Measurements from ENCODE around the gene COL24A1. TPM values are rescaled to one million over a fixed set of nuclear protein-coding genes. Genes with fewer than 3 reads are reported as not detected.

Gene COL24A1
- total and polyA plus RNA-seq, 12 donors: 0.04 to 2.3 (median 0.54) TPM

- Histone ChIP-seq H3K4me1 (no peaks in the 10 kb centered on the region), H3K4me3 (no peak overlapping the region), H3K27me3 (no peaks in the 10 kb centered on the region), H3K36me3 (no peaks in the 10 kb centered on the region), H3K27ac (no peak overlapping the region), H3K9me3 (no peaks in the 10 kb centered on the region)
- DNase-seq (no peak), ATAC-seq (no peak)
- 37 to 45% methylated on average over 2 of the region's 2 CpGs for WGBS, 2 donors
- intact Hi-C loops (cut with DNase I): loop anchor here in 4 of 10 donors (5.0 to 10.0 kb wide), 3 partner anchors 124 to 714 kb away; no protein-coding TSS in a partner anchor
- peak in 8 of 9 donors; percentile 34 to 80 (median 69) for TF ChIP-seq CTCF (IDR thresholded peaks at IDR 0.05)
These were observed 138.2 kb downstream of the COL24A1 start for GRCh38 chr1:86018283-86018923.

- no peaks in the 10 kb centered on the region for H3K36me3 ChIP-seq
- intact Hi-C loops (cut with DNase I): loop anchor here in 4 of 10 donors (5.0 to 10.0 kb wide), 3 partner anchors 121 to 711 kb away; no protein-coding TSS in a partner anchor
- H3K9me3 ChIP-seq: no peaks in the 10 kb centered on the region
- H3K4me1 ChIP-seq: no peaks in the 10 kb centered on the region
- no peak for ATAC-seq
- H3K4me3 ChIP-seq: no peak overlapping the region
- no peak for DNase-seq
- no peak overlapping the region for H3K27ac ChIP-seq
- TF ChIP-seq CTCF (IDR thresholded peaks at IDR 0.05): no peak
- 69 to 91% methylated on average over 2 of the region's 2 CpGs for WGBS, 2 donors
- H3K27me3 ChIP-seq: no peaks in the 10 kb centered on the region
These were observed 140.4 kb downstream of the COL24A1 start for GRCh38 chr1:86016076-86016759.

DNA sequence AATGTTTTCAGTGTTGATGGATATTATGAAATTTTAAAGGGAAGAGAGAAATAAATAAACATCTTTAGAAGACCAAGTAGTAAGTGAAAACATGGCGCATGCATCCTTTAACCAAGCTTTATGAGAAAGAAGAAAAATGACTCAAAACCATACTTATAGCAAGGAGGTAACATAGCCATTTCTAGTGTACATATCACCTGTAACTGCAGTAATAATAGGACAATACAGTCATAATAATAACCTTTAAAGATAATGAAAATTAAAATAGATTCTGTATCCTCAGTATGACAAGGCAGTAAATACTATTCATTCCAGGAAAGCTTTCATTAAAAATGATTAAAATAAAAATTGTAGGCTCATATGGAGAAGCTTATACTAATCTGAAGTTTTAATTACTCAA is 141.2 kb downstream of the COL24A1 start:
- WGBS, 2 donors: 89 to 95% methylated on average over 1 of the region's 1 CpG
- H3K36me3 ChIP-seq: no peaks in the 10 kb centered on the region
- ATAC-seq: no peak
- H3K4me1 ChIP-seq: no peaks in the 10 kb centered on the region
- intact Hi-C loops (cut with DNase I): loop anchor here in 4 of 10 donors (5.0 to 10.0 kb wide), 3 partner anchors 121 to 711 kb away; no protein-coding TSS in a partner anchor
- H3K27me3 ChIP-seq: no peaks in the 10 kb centered on the region
- H3K9me3 ChIP-seq: no peaks in the 10 kb centered on the region
- no peak overlapping the region for H3K4me3 ChIP-seq
- no peak overlapping the region for H3K27ac ChIP-seq
- no peak for DNase-seq
- TF ChIP-seq CTCF (IDR thresholded peaks at IDR 0.05): no peak

- Histone ChIP-seq H3K27me3 (no peaks in the 10 kb centered on the region), H3K36me3 (no peaks in the 10 kb centered on the region), H3K4me3 (no peak overlapping the region), H3K4me1 (no peaks in the 10 kb centered on the region), H3K9me3 (peaks cover 0 to 11% (median 0%) of the 10 kb centered on the region in 11 donors), H3K27ac (no peak overlapping the region)
- TF ChIP-seq CTCF (IDR thresholded peaks at IDR 0.05): no peak
- intact Hi-C loops (cut with DNase I): no loop called here
- ATAC-seq (no peak), DNase-seq (no peak)
- WGBS, 2 donors: 70 to 75% methylated on average over 1 of the region's 1 CpG
These were observed 156.0 kb downstream of the COL24A1 start for GRCh38 chr1:86000601-86001000.

Measured in heart right ventricle (tissue), 16 donors.